HG03045 (cell line): ENCODE measurements around the gene ENDOG.
"Not testable (repeated sequence)": the region's sequence is repeated elsewhere in the genome, so short reads cannot be mapped to it uniquely, and the experiment has no call there.

ENCODE experiments used
- ATAC-seq: cut with Tn5 transposase; IDR thresholded peaks from one replicate; pipeline ENCODE4 v1.9.1; 2021; ENCODE audit warnings: mild to moderate bottlenecking, moderate library complexity; ENCODE audit not compliant: unreplicated experiment

ENDOG gene

GRCh38 chr9:128818099-128818838, at the start of gene ENDOG:
TSS of gene ENDOG (plus strand) at chr9:128818500. CDS start at chr9:128818685, 185 bp downstream.
- ATAC-seq: peak; percentile 89

- ATAC-seq: no peak
These were observed 49.7 kb upstream of the ENDOG start for GRCh38 chr9:128768606-128769005.

GRCh38 chr9:128770286-128771030, 47.8 kb upstream of the ENDOG start:
- ATAC-seq: no peak

- ATAC-seq: peak; percentile 36
These were observed 47.1 kb upstream of the ENDOG start for GRCh38 chr9:128771094-128771721.

GRCh38 chr9:128771745-128772519, 46.4 kb upstream of the ENDOG start, which contains the start of gene ZER1:
TSS of gene ZER1 (minus strand) at chr9:128771927. CDS start at chr9:128755565, 16,362 bp downstream.
- peak; percentile 92 for ATAC-seq

GRCh38 chr9:128773049-128773448, 45.3 kb upstream of the ENDOG start:
- no peak for ATAC-seq

GRCh38 chr9:128774804-128775203, 43.5 kb upstream of the ENDOG start:
- no peak for ATAC-seq

GRCh38 chr9:128780093-128780492, 38.2 kb upstream of the ENDOG start:
- ATAC-seq: not testable (repeated sequence)

- ATAC-seq: no peak
These were observed 36.9 kb upstream of the ENDOG start for GRCh38 chr9:128781187-128782070.

- no peak for ATAC-seq
These were observed 35.6 kb upstream of the ENDOG start for GRCh38 chr9:128782669-128783068.

GRCh38 chr9:128785427-128785826, 32.9 kb upstream of the ENDOG start:
- ATAC-seq: no peak

GRCh38 chr9:128786681-128787601, 31.4 kb upstream of the ENDOG start, which contains the start of gene TBC1D13:
TSS of gene TBC1D13 (plus strand) at chr9:128787253. CDS start at chr9:128787354, 101 bp downstream.
- peak; percentile 89 for ATAC-seq

- ATAC-seq: no peak
These were observed 30.6 kb upstream of the ENDOG start for GRCh38 chr9:128787659-128788058.

GRCh38 chr9:128788445-128788844, 29.9 kb upstream of the ENDOG start:
- no peak for ATAC-seq

- no peak for ATAC-seq
These were observed 27.8 kb upstream of the ENDOG start for GRCh38 chr9:128790536-128790935.

- no peak for ATAC-seq
These were observed 26.2 kb upstream of the ENDOG start for GRCh38 chr9:128792134-128792533.

- ATAC-seq: no peak
These were observed 25.2 kb upstream of the ENDOG start for GRCh38 chr9:128792978-128793686.

GRCh38 chr9:128794961-128795360, 23.3 kb upstream of the ENDOG start:
- not testable (repeated sequence) for ATAC-seq
